CD4-positive, alpha-beta T cell treated with Interleukin-10 for 1 hour (primary cell): ENCODE data around the gene YIPF2.
A peak's percentile ranks its signal among the peaks of the same experiment; 100 is the strongest.

Experiments used
- DNase-seq: peaks from one replicate; pipeline ENCODE4 v3.0.0-alpha.2; 2020

The YIPF2 gene

DNA sequence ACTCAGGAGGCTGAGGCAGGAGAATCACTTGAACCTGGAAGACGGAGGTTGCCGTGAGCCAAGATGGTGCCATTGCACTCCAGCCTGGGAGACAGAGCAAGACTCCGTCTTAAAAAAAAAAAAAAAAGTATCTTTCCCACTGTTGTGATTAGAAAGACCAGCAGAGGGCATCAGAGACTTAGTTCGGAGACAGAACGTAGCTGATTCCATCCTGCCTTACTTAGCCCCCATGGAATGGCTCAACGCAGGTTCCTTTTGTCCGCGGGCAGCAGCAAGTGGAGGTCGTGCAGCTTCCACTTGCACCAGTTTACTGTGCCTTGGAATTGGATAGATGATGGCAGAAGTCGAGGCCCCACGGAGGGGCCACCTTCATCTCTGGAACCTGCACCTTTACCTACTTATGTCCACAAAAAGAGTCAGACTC lies 8.2 kb upstream of the YIPF2 start:
- peak; percentile 69 for DNase-seq

- DNase-seq = no peak
Observed at GRCh38 chr19:10935371-10936059, 7.1 kb upstream of the YIPF2 start.

- no peak for DNase-seq
Observed at GRCh38 chr19:10929402-10929794, 959 bp upstream of the YIPF2 start.

- DNase-seq = peak; percentile 11
Observed at GRCh38 chr19:10927730-10928562, 493 bp downstream of the YIPF2 start.

DNA sequence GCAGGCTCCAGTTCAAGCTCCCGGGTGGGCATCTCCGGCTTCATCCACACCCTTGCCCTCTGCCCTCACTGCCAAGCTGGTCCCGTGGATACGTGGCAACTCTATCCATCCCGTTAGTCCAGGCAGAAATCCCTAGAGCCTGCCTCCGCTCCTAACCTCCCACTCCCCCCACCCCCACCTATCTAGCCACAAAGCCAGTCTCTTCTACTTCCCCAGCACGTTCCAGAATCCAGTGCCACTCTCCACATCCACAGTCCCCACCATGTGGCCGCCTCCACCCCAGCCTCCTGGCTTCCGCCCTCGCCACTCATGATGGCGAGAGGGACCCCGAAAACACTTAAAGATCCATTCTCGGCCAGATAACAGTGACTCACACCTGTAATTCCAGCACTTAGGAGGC lies 3.8 kb downstream of the YIPF2 start:
- DNase-seq = no peak

- DNase-seq = no peak
Observed at GRCh38 chr19:10923260-10924112, 5.0 kb downstream of the YIPF2 start.

GRCh38 chr19:10922638-10923014 lies 5.8 kb downstream of the YIPF2 start:
- no peak for DNase-seq

- DNase-seq = no peak
Observed at GRCh38 chr19:10921910-10922637, 6.4 kb downstream of the YIPF2 start.

DNA sequence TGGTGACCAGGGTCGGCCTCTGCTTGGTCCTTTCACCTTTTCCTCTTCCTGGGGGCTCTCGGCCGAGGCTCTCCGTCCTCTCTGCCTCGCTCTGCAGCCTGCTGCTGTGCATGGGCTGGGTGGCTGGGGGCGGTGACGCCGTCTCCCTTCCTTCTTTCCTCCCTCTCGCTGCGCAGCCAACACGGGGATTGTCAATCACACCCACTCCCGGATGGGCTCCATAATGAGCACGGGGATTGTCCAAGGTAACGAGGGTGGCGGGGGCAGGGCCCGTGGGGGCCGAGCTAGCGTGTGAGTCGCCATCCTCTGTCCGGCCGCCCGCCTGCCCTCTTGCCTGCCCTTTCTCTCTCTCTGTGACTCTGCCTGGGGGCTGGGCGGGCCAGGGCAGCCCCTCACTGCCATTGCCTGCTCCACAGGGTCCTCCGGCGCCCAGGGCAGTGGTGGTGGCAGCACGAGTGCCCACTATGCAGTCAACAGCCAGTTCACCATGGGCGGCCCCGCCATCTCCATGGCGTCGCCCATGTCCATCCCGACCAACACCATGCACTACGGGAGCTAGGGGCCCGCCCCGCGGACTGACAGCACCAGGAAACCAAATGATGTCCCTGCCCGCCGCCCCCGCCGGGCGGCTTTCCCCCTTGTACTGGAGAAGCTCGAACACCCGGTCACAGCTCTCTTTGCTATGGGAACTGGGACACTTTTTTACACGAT lies 7.1 kb downstream of the YIPF2 start:
- DNase-seq = no peak

DNA sequence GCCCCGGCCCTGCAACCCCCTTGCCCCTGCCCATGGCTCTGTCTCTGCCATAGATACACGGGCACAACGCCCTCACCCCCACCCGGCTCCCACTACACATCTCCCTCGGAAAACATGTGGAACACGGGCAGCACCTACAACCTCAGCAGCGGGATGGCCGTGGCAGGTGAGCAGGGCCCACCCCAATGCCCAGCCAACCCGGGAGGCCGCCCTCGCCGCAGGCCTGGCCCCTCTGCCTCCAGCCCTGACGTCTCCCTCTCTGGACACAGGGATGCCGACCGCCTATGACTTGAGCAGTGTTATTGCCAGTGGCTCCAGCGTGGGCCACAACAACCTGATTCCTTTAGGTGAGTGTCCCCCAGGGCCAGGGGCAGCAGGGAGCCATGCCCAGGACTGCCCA lies 7.7 kb downstream of the YIPF2 start:
- DNase-seq = no peak

- no peak for DNase-seq
Observed at GRCh38 chr19:10920288-10920655, 8.2 kb downstream of the YIPF2 start.

DNA sequence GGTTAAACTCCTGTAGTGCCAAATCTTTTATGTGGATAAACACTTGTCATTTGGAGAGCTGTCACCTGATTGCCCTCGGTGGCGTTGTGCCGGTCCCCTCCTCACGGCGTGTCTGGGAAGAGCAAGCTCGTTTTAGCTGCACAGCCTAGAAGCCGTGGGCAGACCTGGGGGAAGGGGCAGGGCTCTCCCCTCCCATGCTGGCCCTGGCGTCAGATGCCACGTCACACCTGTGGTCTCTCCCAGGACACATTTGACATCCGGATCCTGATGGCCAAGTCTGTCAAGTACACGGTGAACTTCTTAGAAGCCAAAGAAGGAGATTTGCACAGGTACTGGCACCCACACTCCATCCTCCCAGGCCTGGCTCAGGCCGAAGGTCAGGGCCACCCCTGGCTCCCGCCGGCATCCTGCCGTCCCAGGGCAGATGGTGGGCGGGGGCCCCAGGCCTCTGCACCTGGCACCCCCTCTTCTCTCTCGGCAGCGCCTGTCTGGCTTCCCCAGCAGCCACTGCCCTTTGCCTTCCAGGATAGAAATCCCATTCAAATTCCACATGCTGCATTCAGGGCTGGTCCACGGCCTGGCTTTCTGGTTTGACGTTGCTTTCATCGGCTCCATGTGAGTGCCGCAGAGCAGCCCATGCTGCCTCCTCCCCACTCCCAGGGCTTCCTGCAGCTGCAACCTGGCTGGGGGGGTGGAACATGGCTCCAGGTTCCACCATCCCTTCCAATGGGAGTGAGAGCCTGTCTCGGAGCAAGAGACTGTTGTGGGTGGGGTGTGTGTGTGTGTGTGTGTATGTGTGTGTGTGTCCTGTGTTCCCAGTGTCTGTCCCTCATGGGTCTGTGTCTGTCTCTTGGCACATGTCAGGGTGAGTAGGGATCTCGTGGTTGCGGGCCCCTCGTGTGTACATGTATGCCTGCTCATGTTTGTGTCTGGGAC lies 8.8 kb downstream of the YIPF2 start:
- no peak for DNase-seq

DNA sequence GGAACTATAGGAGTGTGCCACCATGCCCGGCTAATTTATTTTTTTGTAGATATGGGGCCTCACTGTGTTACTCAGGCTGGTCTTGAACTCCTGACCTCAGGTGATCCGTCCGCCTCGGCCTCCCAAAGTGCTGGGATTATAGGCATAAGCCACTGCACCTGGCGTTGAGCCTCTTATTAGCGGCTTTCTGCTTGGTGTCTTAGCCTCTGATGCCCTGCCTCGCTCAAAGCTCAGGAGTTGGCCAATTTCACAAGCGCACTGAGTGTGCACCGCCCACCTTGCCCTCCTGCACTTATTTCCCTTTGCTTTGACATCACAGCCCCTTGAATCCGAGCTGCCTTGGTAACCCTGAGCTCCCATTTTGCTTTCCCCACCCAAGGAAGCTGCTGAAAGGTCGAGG lies 10.1 kb downstream of the YIPF2 start:
- DNase-seq = no peak

GRCh38 chr19:10916602-10917001 lies 11.8 kb downstream of the YIPF2 start:
- no peak for DNase-seq

GRCh38 chr19:10915130-10916091 lies 13.0 kb downstream of the YIPF2 start:
- no peak for DNase-seq

GRCh38 chr19:10913716-10914340 lies 14.6 kb downstream of the YIPF2 start:
- no peak for DNase-seq

- no peak for DNase-seq
Observed at GRCh38 chr19:10912619-10913018, 15.8 kb downstream of the YIPF2 start.

GRCh38 chr19:10911579-10912363 lies 16.7 kb downstream of the YIPF2 start:
- no peak for DNase-seq
